Nephron progenitor cell (in vitro differentiated cells): ENCODE data around the gene ACTN4.

Experiments
- DNase-seq: peaks from one replicate; pipeline ENCODE4 v3.0.0; 2021
- H3K27ac Mint-ChIP-seq: 2 replicates; pipeline ENCODE4 v1.8.0; 2021; ENCODE audit warnings: mild to moderate bottlenecking, moderate library complexity, mixed read lengths
- H3K27me3 Mint-ChIP-seq: 2 replicates; pipeline ENCODE4 v1.8.0; 2021; ENCODE audit warnings: mild to moderate bottlenecking, low read depth, mixed read lengths; ENCODE audit not compliant: poor library complexity
- H3K36me3 Mint-ChIP-seq: 2 replicates; pipeline ENCODE4 v1.8.0; 2021; ENCODE audit warnings: low read depth, mixed read lengths
- H3K4me1 Mint-ChIP-seq: 2 replicates; pipeline ENCODE4 v1.8.0; 2021; ENCODE audit warnings: mixed read lengths
- H3K4me3 Mint-ChIP-seq: 2 replicates; pipeline ENCODE4 v1.8.0; 2021; ENCODE audit warnings: mild to moderate bottlenecking, moderate library complexity, mixed read lengths
- H3K9me3 Mint-ChIP-seq: 2 replicates; pipeline ENCODE4 v1.8.0; 2021; ENCODE audit warnings: mild to moderate bottlenecking, moderate library complexity, mixed read lengths
- TF ChIP-seq, protein P1 (sequence below): fragments of 200-600 bp; sonication (generic); IDR thresholded peaks from 2 replicates; pipeline ENCODE4 v1.5.0; 2021; ENCODE audit warnings: antibody characterized with exemption

Gene ACTN4

DNA sequence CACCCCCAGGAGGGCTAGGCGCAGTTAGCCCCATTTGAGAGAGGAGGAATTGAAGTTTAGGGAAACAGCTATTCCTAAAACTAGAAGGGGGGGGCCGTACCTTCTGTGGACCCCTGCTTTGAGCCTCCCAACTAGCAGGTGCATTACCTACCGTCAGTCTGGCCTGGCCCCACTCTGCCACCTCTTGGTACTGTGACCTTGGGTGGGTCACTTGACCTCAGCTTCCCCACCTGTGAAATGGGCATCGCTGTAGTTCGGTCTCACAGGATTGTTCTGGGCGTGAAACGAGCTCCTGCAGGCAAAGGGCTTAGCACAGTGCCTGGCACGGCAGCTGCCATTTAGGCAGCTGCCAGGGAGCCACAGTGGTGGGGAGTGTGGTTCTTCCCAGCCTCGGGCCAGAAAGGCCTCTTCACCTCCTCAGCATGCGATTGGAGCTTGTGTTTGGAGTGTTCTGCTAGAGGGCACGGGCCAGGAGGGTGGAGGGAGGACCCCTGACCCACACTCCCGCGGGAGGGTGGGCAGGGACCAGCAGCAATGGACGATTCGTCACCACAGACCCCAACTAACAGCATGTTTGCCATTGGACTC is 64.8 kb downstream of the ACTN4 start:
- TF ChIP-seq, protein P1, sequence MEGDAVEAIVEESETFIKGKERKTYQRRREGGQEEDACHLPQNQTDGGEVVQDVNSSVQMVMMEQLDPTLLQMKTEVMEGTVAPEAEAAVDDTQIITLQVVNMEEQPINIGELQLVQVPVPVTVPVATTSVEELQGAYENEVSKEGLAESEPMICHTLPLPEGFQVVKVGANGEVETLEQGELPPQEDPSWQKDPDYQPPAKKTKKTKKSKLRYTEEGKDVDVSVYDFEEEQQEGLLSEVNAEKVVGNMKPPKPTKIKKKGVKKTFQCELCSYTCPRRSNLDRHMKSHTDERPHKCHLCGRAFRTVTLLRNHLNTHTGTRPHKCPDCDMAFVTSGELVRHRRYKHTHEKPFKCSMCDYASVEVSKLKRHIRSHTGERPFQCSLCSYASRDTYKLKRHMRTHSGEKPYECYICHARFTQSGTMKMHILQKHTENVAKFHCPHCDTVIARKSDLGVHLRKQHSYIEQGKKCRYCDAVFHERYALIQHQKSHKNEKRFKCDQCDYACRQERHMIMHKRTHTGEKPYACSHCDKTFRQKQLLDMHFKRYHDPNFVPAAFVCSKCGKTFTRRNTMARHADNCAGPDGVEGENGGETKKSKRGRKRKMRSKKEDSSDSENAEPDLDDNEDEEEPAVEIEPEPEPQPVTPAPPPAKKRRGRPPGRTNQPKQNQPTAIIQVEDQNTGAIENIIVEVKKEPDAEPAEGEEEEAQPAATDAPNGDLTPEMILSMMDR: no peak
- Mint-ChIP-seq H3K36me3 (peaks cover 23% of the 10 kb centered on the region), H3K27ac (peak overlapping the region; percentile 72), H3K27me3 (no peaks in the 10 kb centered on the region), H3K4me3 (no peak overlapping the region), H3K4me1 (peaks cover 22% of the 10 kb centered on the region), H3K9me3 (no peaks in the 10 kb centered on the region)
- no peak for DNase-seq

DNA sequence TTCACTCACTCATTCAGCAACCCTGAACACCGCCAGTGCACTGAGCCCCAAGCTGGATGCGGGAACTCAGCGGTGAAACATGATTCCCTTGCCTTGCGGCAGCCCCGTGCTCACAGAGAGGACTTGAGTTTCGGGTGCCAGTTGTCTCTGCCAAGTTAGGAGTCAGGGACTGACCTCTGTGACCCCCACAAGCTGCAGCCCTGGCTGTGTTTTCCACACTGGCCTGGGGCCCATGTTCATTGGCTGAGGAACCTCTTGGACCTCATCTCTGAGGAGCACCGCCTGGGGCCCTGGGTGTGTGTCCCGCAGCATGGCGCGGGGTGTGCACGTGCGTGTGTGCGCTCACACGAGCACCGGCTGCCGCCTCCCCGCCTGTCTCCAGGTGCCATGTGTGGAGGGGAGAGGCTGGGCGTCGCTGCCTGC is 65.8 kb downstream of the ACTN4 start:
- no peak for DNase-seq
- TF ChIP-seq, protein P1: no peak
- Mint-ChIP-seq H3K36me3 (peaks cover 23% of the 10 kb centered on the region), H3K4me3 (no peak overlapping the region), H3K27me3 (no peaks in the 10 kb centered on the region), H3K27ac (peak overlapping the region; percentile 91), H3K4me1 (peaks cover 22% of the 10 kb centered on the region), H3K9me3 (no peaks in the 10 kb centered on the region)

DNA sequence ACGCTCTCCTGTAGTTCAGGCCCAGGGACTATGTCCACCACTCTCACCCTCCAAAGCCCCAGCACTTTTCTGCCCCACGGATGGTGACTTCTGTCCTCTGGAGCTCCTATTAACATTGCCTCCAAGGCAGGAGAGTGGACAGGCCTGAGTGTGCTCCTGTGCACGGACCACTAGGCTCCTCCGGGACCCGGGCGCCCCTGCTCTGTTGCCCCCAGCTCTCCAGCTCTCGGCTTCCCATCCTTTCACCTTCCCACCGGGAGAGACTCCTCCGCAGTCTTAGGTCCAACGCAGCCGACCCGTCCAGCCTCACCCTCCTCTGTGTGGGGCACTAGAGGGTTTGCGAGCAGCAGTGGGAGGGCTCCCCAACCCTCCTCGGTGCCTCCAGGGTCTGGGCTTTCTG is 66.4 kb downstream of the ACTN4 start:
- no peaks in the 10 kb centered on the region for H3K27me3 Mint-ChIP-seq
- H3K4me1 Mint-ChIP-seq: peaks cover 27% of the 10 kb centered on the region
- no peak overlapping the region for H3K4me3 Mint-ChIP-seq

DNA sequence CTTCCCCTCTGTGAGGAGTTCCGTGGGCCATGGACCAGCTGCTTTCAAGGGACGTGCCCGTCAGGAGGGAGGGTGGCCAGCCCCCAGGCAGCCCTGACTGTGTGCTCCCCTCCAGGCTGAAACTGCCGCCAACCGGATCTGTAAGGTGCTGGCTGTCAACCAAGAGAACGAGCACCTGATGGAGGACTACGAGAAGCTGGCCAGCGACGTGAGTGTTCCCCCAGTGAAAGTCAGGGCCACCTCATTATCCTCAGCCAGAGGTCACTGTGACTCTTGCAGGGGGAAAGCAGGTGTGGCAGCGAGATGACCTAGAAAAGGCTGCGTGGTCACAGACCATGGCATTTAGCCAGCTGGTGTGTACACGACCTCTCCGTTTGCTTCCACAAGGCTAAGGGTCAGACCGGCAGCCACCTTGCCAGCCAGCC is 66.9 kb downstream of the ACTN4 start:
- H3K27me3 Mint-ChIP-seq: no peaks in the 10 kb centered on the region
- no peak for DNase-seq
- TF ChIP-seq, protein P1: no peak
- H3K4me3 Mint-ChIP-seq: no peak overlapping the region
- H3K36me3 Mint-ChIP-seq: peaks cover 23% of the 10 kb centered on the region
- H3K9me3 Mint-ChIP-seq: no peaks in the 10 kb centered on the region
- H3K4me1 Mint-ChIP-seq: peaks cover 27% of the 10 kb centered on the region
- H3K27ac Mint-ChIP-seq: peak overlapping the region; percentile 57

More for the DNA sequence above, 66.4 kb downstream of the ACTN4 start:
- H3K27ac Mint-ChIP-seq: peak overlapping the region; percentile 91
- TF ChIP-seq, protein P1: no peak
- H3K9me3 Mint-ChIP-seq: no peaks in the 10 kb centered on the region
- peaks cover 23% of the 10 kb centered on the region for H3K36me3 Mint-ChIP-seq
- no peak for DNase-seq

DNA sequence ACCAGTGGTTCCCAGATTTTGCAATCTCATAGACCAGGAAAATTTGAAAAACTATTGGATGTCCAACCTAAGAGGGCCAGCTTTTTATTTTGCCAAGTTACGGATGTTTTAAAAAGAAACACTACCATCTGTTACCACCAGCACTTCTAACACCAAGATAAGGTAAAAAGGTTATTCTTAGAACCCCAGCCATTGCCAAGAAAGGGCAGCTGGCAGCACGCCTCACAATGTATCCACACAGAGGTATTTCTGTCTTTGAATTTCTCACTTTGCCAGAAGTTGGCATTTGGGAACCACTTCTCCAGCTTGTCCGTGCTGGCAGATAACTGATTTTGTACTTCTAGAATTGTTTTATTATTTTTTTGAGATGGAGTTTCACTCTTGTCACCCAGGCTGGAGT is 68.1 kb downstream of the ACTN4 start:
- peaks cover 24% of the 10 kb centered on the region for H3K4me1 Mint-ChIP-seq
- H3K36me3 Mint-ChIP-seq: peaks cover 18% of the 10 kb centered on the region
- no peaks in the 10 kb centered on the region for H3K27me3 Mint-ChIP-seq
- TF ChIP-seq, protein P1: no peak
- no peak overlapping the region for H3K4me3 Mint-ChIP-seq
- no peak overlapping the region for H3K27ac Mint-ChIP-seq
- no peaks in the 10 kb centered on the region for H3K9me3 Mint-ChIP-seq
- no peak for DNase-seq

DNA sequence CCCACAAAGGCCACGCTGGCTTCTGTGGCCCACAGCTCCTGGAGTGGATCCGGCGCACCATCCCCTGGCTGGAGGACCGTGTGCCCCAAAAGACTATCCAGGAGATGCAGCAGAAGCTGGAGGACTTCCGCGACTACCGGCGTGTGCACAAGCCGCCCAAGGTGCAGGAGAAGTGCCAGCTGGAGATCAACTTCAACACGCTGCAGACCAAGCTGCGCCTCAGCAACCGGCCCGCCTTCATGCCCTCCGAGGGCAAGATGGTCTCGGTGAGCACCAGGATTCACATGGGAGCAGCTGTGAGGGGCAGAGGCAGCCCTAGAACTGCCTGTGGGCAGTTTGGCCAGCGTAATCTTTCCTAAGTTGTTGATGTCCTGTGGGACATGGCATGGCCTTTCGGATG is 69.6 kb downstream of the ACTN4 start:
- DNase-seq: no peak
- Mint-ChIP-seq H3K9me3 (no peaks in the 10 kb centered on the region), H3K27ac (no peak overlapping the region), H3K27me3 (no peaks in the 10 kb centered on the region), H3K4me3 (no peak overlapping the region), H3K4me1 (peaks cover 22% of the 10 kb centered on the region), H3K36me3 (peaks cover 14% of the 10 kb centered on the region)
- TF ChIP-seq, protein P1: no peak
